Right ventricle myocardium superior (tissue), 1 donor: ENCODE results near the gene GLI2. TPM values are rescaled to one million over a fixed set of nuclear protein-coding genes. Genes with fewer than 3 reads are reported as not detected.
A peak's percentile ranks its signal among the peaks of the same experiment; 100 is the strongest.

Experiments
- ATAC-seq: fragments of 200-7000 bp; cut with Tn5 transposase; one replicate; pipeline ENCODE4 v1.9.1; 2020; ENCODE audit warnings: mild to moderate bottlenecking; ENCODE audit not compliant: poor library complexity
- DNase-seq: peaks from one replicate; pipeline ENCODE4 v3.0.0-alpha.2; 2020
- intact Hi-C: fragments of 100-400 bp; cut with DNase I; formaldehyde crosslinking; loops from one replicate; pipeline ENCODE4 v1.11.2; 2022
- total RNA-seq: library from RNA; stranded (reverse); fragmentation: NEBNext Ultra II Directional; extraction: Animal tissue kit (Norgen Biotek cat#: 25700); gene quantifications from one replicate; pipeline ENCODE4 v1.2.1, GENCODE V29; 2021
- donor health status: DM: no; HTN: yes; CAD: no; lungs with severe emphysema.

Gene GLI2
- total RNA-seq, 1 donor from 2014 or later: 1.3 TPM

DNA sequence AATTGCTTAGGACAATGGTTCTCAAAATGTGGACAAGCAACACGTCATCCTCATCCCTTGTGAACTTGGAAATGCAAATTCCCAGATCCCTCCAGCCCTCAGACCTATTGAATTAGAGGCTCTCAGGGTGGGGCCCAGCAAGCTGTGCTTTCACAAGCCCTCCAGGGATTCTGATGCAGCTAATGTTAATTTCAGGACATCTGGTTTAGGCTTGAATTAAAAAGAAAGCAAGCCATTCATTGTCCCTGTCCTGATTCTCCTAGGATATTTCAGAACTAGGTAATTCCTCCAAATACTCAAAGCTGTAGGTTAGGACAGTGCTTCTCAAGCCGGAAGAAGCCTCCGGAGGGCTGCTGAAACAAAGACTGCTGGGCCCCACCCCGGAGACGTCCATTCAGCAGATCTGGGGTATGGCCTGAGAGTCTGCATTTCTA lies 26.0 kb upstream of the GLI2 start:
- intact Hi-C loops: no loop called here
- DNase-seq (no peak), ATAC-seq (peak; percentile 52)

DNA sequence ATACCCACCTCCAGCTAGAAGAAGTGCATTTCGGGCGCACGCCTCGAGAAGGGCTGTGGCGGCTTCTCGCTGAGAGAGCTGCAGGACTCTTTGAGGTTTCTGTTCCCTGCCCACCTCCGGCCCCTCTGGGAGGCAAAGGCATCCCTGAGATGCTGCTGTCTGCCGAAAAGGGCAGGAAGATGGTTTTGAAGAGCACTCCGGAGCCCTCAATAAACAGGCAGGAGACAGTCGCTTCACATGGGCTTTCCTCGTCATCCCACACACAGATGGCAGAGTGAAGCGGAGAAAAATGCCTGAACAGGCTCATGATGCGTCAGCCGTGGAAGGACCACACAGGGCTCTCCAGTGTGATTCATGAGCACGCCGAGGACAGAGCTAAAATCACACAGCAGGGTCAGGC lies 25.4 kb upstream of the GLI2 start:
- no peak for ATAC-seq
- intact Hi-C loops: no loop called here
- DNase-seq: no peak

DNA sequence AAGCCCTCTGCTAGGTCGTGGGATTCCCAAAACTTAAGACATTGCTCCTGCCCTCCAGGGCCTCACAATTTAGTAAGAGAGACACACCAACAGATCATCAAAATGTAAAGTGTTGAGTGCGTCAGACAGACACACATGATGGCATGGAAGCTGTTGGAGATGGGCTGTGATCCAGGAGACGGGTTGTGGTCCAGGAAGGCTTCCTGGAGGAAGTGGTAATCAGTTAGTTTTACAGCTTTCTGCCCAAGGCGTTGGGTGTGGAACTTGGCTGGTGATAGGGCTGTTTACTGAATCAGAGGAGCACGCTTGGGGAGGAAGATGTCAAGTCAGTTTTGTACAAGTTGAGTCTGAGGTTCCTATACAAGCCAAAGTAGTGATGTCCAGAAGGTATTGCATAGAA lies 24.0 kb upstream of the GLI2 start:
- ATAC-seq (no peak), DNase-seq (no peak)
- intact Hi-C loops: no loop called here

DNA sequence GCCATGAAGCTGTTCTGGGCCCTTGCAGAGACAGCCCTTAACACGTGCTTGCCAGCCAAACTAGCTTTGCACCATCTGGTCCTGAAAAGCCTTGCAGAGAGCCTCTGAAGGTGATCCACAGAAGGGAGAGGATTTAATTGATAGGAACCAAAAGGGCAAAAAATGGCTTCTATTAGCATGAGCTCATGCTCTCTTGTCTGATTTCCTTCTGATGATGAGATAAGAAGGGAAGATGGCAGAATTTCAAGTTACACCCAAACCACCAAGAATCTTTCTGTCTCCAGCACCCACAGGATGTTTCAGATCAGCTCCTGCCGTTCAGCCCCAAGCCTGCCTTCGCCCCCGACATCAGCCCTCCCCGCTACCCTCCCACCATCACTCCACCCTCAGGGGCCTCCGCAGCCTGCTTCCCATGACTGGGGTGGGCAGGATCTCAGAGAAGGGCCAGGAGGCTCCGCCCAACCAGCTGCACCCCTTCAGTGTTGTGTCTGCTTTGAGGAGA lies 23.4 kb upstream of the GLI2 start:
- DNase-seq: no peak
- intact Hi-C loops: no loop called here
- no peak for ATAC-seq

DNA sequence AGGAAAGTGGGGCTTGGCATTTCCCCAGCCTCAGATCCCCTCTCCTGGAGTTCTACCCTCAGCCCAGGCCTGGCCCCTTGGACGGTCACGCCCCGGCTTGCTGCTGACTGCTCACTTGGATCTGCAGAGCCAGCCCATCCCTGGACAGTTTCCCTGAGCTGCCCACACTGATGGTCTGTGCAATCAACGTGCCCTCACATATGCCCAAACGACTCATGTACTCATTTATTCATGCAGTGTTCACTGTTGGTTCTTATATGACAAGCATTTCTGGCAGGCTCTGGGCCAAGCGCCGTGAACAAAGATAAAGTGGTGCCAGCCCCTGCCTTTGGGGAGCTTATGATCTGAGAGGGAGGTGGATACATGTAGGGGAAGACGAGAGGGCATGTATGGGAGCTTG lies 20.3 kb upstream of the GLI2 start:
- ATAC-seq (no peak), DNase-seq (no peak)
- intact Hi-C loops: no loop called here

DNA sequence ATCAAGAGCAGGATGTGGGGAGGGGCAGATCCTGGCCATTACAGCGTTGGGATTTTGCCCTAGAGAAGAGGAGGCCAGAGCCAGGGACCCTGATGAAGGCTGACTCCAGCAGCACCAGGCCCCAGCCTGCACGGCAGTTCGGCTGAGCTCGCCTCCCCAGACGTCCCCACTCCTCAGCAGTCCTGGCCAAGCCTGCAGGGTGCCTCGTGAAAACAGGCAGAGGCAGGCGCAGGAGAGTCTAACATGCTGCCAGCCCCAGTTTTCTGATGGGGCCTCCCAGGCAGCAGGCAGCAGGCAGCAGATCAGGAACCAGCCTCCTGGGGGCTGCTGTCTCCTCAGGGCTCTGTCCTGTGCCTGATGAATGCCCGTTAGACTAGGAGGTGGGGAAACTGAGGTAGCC lies 19.7 kb upstream of the GLI2 start:
- DNase-seq (no peak), ATAC-seq (no peak)
- intact Hi-C loops: no loop called here

DNA sequence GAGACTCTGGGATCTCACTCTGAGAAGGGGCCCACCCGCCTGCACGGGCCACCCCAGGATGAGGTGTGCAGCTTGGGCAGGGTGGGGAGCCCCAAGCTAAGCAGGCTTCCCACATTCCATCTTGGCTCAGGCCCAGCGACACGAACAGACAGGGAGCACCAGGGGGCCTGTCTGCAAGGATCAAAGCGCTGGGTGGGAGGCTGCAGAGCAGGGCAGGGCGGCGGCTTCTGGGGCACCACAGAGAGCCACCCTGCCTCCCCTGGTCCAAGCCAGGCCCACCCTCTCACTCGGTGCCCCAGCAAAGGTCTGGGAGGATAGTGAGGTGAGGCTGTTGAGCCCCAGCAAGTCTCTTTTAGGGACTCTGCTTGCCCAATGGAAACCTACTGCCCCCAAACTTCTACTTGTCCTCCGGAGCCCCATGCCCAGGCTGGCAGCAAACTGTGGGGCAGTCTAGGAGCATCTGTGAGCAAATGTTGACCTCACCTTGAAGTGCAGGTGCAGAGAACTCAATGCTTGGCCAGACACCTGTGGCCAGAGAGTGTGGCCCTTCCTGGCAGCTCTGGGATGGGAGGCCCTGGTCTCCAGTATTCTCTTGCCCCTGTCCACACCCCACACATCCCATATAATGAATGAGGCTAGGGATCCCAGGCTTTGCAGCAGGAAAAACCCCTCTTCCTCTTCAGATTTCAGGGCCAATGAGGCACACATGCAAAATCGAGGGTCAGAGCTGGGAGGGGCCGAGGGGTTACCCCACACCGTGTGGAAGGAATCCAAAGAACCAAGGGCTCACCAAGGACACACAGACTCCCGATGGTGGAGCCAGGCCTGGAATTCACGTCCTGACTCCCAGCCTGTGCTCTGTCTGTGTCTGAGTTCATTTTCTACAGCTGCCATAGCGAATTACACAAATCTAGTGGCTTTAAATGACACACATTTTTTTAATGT lies 18.8 kb upstream of the GLI2 start:
- no peak for ATAC-seq
- no peak for DNase-seq
- intact Hi-C loops: no loop called here

DNA sequence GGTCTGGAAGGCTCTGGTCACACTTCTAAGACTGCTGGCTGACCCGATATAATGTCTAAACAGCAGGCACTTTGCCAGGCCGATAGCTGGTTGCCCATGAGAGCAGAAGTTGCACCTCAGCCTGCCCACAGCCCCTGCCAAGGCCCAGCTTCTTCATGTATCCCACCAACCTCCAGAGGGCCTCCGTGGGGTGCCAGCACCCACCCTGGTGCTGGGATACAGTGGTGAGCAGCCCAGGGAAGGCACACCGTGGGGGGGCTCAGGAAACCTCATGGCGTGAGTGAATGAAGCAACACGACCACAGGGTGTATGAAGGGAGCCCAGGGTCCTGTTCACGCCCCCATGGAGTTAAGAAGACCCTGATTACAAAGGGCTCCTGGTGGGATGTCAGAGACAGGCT lies 16.2 kb upstream of the GLI2 start:
- DNase-seq: no peak
- no peak for ATAC-seq
- intact Hi-C loops: no loop called here

DNA sequence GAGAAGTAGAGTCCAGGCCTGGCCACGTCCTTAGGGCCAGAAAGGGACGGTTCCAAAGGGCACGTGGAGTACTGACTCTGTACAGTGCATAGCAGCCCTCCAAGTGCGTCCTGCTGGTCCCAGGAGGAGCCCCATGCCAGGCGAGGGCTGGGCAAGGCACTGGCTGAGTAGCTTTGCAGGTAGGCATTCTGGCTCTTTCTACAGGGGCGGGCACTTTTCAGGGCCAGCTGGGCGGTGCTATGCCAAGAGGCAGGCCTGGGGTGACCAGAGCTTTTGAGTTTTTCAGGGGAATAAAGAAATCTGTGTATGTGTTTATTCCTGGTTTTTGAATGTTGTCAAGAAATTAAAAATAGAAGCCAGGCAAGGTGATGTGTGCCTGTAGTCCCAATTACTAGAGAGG lies 15.4 kb upstream of the GLI2 start:
- intact Hi-C loops: no loop called here
- no peak for DNase-seq
- no peak for ATAC-seq

DNA sequence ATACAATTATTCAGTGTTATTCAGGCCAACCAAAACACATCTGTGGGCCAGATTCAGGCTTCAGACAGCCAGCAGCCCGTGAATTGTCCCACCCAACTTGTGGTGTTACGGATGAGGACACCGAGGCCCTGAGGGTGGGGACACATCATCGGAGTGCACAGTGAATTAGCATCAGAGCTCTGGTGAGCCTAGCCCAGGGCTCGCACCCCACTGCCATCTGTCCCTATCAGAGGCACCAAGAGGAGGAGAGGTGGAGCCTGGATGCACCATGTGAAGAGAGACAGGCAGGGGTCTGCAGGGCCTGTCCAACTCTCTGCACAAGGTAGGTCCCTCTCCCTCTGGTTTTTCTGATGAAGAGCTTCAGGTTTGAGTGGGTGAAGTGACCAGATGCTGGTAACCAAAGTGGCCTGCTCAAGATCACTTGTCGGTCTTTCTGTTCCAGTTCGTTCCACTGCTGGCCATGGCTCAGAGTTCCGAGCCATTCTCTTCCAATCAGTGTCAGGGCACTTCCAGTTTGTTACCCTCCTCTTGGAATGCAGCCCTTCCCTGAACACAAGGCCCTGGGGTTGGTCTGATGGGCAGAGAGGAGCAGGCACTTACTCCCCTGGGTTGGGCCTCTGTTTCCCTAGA lies 14.8 kb upstream of the GLI2 start:
- intact Hi-C loops: no loop called here
- no peak for ATAC-seq
- DNase-seq: no peak

DNA sequence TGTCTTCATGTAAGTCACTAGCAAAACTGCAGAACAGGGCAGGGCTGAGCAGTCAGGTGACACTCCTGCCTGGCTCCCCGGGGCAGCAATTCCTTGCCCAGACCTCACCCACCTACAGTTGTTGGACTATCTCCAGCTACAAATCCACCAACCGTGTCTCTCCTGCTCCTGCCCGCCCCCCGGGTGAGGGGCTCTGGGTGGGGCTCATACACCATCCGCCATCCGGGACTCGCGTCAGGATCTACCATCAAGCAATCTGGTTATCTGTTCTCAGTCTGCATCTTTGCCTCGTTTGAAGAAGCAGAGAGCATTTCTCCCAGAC lies 13.5 kb upstream of the GLI2 start:
- DNase-seq (no peak), ATAC-seq (no peak)
- intact Hi-C loops: no loop called here

DNA sequence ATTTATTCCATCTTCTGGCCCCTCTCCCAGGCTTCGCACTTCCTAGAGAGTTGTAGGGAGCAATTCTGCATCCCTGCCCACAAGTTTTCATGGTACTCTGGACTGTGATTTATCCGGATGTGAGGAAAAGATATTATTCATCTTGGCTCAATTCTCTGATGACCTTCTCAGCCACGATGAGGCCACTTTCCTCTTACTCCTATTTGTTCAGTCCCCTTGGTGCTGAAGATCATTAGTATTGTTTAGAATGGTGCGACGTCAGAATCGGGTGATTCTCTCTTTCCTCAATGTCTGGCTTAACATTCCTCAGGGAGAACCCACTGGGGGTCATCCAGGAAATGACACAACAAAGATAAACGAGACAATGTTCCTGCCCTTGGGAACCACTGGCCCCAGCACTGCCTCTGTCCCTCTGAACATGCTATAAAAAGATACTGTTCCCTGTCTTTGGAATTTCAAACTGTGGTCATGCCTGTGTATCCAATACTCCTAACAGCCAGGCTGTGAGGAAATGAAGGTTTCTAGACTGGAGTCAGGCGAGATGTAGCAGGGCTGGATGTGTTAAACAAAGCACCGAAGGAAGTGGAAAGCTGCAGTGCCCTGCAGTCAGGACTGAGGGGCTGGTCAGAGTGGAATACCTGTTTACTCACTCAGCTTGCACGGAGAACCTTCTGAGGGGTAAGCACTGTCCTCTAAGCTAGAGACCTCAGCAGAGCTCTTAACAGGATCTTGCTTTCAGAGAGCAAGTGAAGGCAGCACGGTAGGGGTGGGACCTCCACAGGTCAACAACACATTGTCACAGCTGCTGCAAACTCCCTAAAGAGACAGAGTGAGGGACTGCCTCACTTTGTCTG lies 12.9 kb upstream of the GLI2 start:
- ATAC-seq (peak; percentile 79), DNase-seq (no peak)
- intact Hi-C loops: no loop called here

DNA sequence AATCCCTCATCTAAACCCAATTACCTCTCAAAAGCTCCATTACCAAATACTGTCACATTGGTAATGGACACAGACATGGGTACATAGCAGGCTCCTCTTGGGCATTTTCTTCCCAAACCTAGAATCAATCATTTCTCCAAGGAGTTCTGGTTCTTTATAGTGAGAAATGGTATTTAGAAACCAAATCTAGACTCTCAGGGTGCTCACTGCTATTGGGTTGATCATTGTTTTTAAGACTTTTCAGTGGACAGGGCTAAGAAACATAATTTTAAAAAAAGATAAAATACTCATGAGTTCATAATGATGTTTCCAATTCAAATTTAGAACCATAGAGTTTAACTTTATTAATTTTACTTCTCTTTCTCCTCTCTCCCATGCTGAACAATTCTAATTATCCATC lies 9.4 kb upstream of the GLI2 start:
- intact Hi-C loops: no loop called here
- DNase-seq: no peak

DNA sequence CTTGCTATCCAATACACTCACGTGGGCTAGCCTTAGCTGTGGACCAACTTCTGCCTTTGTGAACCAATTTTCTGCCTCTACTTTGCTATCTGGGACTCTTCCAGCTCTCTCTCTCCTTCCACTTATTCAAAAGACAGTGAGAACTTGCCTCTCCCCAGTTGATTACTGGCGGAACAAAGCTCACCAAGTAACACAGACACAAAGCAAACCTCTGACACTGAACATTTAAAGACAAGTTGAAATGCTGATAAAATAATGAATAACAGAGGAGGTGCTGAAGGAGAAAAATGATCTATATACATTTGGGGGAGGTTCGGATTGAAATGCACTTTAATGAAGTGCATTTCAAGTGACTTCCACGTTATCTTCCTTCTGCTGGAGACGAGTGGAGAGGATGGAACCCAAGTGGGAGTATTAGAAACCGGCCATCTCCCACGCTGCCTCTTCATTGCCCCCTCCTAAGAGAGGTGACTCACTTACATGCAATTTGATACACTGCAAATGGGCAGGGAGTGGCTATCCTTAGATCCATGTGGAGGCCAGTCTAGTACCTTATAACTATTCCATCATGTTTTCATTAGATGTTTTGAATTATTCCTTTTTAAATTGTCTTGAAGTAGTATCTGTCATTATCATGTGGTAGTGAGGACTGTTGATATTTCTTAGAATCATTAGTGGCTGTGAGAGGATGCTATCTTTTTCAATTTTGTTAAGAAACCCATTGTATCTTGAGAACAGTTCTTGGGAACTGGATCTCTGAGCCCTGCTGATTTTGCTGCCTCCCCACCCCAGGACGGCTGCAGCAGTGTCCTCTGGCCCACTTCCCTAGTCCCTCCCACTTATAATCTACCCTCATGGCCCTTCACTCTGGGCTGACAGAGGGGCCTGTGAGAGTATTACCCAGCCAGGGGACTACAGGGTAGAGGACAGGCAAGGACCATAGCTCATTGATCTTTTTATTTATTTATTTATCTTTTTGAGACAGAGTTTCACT lies 6.0 kb upstream of the GLI2 start:
- intact Hi-C loops: no loop called here
- DNase-seq (no peak), ATAC-seq (no peak)

More for the DNA sequence above, 9.4 kb upstream of the GLI2 start:
- ATAC-seq: no peak

DNA sequence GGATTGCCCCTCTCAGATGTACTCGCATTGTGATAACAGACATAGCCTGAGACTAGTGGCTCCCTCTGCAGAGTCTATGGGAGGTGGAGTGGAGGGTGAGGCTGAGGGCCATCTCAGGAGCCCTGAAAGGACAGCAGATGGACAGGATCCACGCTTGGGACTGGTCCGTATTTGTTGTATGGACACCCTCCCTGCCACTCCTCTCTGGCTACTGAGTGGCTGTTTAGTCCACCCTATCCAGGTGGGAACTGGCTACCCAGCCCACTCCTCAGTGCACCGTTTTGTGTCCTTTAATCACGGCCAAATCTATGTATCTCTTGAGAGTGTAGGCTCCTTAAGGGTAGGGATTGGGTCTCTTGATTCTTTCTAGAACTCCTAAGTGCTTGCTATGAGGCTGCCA lies 4.5 kb upstream of the GLI2 start:
- DNase-seq (no peak), ATAC-seq (no peak)
- intact Hi-C loops: no loop called here

DNA sequence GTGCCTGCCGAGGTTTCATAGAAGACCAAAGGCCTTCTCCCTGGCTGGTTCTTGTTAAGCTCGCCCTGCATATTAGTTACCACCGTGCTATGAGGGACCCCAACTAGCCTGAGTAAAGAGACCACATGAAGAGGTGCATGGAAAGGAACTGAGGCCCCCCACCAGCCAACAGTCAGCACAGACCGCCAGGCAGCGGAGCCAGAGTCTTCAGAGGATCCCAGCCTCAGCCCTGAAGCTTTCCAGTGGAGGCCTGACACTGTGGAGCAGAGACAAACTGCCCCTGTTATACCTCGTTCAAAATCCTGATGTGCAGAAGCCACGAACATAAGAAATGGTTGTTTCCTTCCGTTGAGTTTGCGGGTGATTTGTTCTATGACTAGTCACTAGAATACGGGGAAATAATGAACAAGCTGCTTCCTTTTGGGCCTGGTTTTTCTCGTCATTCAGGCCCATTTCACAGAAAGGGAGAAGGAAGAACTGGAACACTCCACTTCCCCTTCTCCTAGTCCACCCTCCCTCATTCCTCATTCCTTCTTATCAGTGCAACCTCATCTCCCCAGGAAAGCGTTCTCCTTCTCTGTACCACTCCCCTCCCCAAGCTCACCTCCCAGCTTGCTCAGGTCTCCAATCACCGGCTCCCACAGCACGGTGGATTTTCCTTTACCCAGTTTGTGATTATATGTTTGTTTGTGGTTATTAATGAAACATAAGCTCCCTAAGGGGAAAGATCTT lies 3.0 kb upstream of the GLI2 start:
- intact Hi-C loops: no loop called here
- ATAC-seq (no peak), DNase-seq (no peak)

DNA sequence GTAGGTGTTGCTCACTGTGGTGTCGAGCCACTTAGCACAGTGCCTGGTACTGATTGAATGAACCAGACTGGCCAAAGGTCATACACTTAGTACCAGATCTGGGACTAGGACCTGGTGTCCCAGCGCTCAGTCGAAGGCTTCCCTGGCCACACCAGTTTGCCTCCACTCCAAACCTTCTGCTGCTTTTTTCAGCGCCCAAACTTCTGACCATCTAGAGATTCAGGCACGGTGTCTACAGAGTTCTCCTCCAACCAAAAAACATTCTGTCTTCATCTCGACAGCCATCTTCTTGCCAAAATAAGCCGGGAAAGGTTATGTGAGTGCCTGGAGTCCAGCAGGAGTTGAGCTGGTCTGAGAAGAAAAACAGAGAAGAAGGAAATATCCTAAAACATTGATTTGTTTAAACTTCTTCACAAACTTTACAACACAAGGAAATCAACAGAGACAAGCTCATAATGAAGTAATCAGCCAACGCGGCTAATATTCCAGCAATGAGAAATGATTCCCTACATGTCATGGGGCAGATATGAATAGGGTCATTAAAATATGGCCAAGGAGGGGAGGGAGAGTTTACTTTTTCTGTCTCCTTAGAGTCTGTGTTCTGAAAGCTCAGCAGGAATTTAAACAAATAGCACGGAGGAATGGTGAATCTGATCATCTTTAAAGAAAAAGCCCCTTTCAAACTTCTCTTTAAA lies 2.3 kb upstream of the GLI2 start:
- ATAC-seq (no peak), DNase-seq (no peak)
- intact Hi-C loops: no loop called here
